ENCODE results near the gene PHYHIPL. TPM values are rescaled to one million over a fixed set of nuclear protein-coding genes. Genes with fewer than 3 reads are reported as not detected.

PHYHIPL gene
- total RNA-seq, 4 donors from 2014 or later: 0.32 TPM; not detected in 3

- H3K4me3 ChIP-seq: no peak overlapping the region
- H3K27me3 ChIP-seq: no peaks in the 10 kb centered on the region
- TF ChIP-seq POLR2A (IDR thresholded peaks at IDR 0.05) (no peak), CTCF (IDR thresholded peaks at IDR 0.05 in 4 of 5, conservative IDR thresholded peaks at IDR 0.05 in 1 of 5) (no peak)
- in situ Hi-C loops (cut with MboI; ENCODE audit: low sequenced_read_pairs in 4 of 4): no loop called here
- peaks cover 0 to 4% of the 10 kb centered on the region in 2 donors for H3K4me1 ChIP-seq
- intact Hi-C loops (cut with DNase I; ENCODE audit: low total_unique reads): no loop called here
- H3K9me3 ChIP-seq: no peaks in the 10 kb centered on the region
- no peak for DNase-seq
- no peak for ATAC-seq
- no peaks in the 10 kb centered on the region for H3K36me3 ChIP-seq
- no peak overlapping the region for H3K27ac ChIP-seq
Measured at GRCh38 chr10:59131666-59132065, 44.8 kb upstream of the PHYHIPL start.

GRCh38 chr10:59133841-59134593, 42.4 kb upstream of the PHYHIPL start:
- DNase-seq (no peak), ATAC-seq (no peak)
- Histone ChIP-seq H3K36me3 (no peaks in the 10 kb centered on the region), H3K9me3 (no peaks in the 10 kb centered on the region), H3K27me3 (no peaks in the 10 kb centered on the region), H3K4me1 (peaks cover 0 to 4% of the 10 kb centered on the region in 2 donors), H3K4me3 (no peak overlapping the region), H3K27ac (no peak overlapping the region)
- in situ Hi-C loops (cut with MboI; ENCODE audit: low sequenced_read_pairs in 4 of 4): no loop called here
- TF ChIP-seq CTCF (IDR thresholded peaks at IDR 0.05 in 4 of 5, conservative IDR thresholded peaks at IDR 0.05 in 1 of 5) (no peak), POLR2A (IDR thresholded peaks at IDR 0.05) (no peak)
- intact Hi-C loops (cut with DNase I; ENCODE audit: low total_unique reads): no loop called here

- H3K4me3 ChIP-seq: no peak overlapping the region
- TF ChIP-seq POLR2A (IDR thresholded peaks at IDR 0.05) (no peak), CTCF (IDR thresholded peaks at IDR 0.05 in 4 of 5, conservative IDR thresholded peaks at IDR 0.05 in 1 of 5) (no peak)
- DNase-seq: no peak
- no peaks in the 10 kb centered on the region for H3K9me3 ChIP-seq
- no peaks in the 10 kb centered on the region for H3K36me3 ChIP-seq
- no peak overlapping the region for H3K27ac ChIP-seq
- no peak for ATAC-seq
- no peaks in the 10 kb centered on the region for H3K27me3 ChIP-seq
- peaks cover 0 to 4% of the 10 kb centered on the region in 2 donors for H3K4me1 ChIP-seq
- in situ Hi-C loops (cut with MboI; ENCODE audit: low sequenced_read_pairs in 4 of 4): no loop called here
- intact Hi-C loops (cut with DNase I; ENCODE audit: low total_unique reads): no loop called here
Measured at GRCh38 chr10:59134785-59135184, 41.7 kb upstream of the PHYHIPL start.

GRCh38 chr10:59135275-59135674, 41.2 kb upstream of the PHYHIPL start:
- Histone ChIP-seq H3K27ac (no peak overlapping the region), H3K27me3 (no peaks in the 10 kb centered on the region), H3K4me1 (peaks cover 0 to 4% of the 10 kb centered on the region in 2 donors), H3K9me3 (no peaks in the 10 kb centered on the region), H3K4me3 (no peak overlapping the region), H3K36me3 (no peaks in the 10 kb centered on the region)
- ATAC-seq (no peak), DNase-seq (no peak)
- intact Hi-C loops (cut with DNase I; ENCODE audit: low total_unique reads): no loop called here
- in situ Hi-C loops (cut with MboI; ENCODE audit: low sequenced_read_pairs in 4 of 4): no loop called here
- no peak for TF ChIP-seq POLR2A (IDR thresholded peaks at IDR 0.05)
- no peak for TF ChIP-seq CTCF (IDR thresholded peaks at IDR 0.05 in 4 of 5, conservative IDR thresholded peaks at IDR 0.05 in 1 of 5)

Data from gastrocnemius medialis (tissue), 4 donors.